ENCODE measurements around the gene RPUSD3. TPM values are rescaled to one million over a fixed set of nuclear protein-coding genes. Genes with fewer than 3 reads are reported as not detected.
A peak's percentile ranks its signal among the peaks of the same experiment; 100 is the strongest.

Gene RPUSD3
- total and polyA plus RNA-seq, 9 of the 15 experiments (the other 6 are each of a cell fraction or from before 2014, with no cell fraction given): 13.8 to 99.0 (median 59.3) TPM

DNA sequence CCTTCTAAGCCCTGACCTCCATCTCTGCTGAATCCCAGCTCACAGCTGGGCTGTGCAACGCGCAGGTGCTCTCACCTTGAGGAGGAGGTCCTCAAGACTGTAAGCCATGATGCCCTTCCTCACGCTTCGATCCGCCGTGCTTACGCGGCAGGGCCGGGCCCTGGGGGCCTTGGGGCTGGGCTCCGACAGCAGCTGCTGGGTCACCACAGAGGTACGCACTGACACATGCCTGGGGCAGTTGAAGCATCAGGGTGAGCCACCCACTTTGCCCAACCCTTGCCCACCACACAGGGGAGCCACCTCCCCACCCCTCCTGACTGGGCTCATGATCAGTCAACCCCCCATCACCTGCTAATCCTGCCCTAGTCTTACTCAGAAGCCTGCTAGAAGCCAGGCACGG, 33.2 kb upstream of the RPUSD3 start:
- H4K20me1 ChIP-seq (replicated peaks; ENCODE audit: control insufficient read depth, insufficient read depth, low read length): no peaks in the 10 kb centered on the region
- H3K79me2 ChIP-seq (ENCODE audit: control insufficient read depth, insufficient read depth, low read length): no peaks in the 10 kb centered on the region
- no peaks in the 10 kb centered on the region for H3K9me1 ChIP-seq (ENCODE audit: control insufficient read depth, insufficient read depth, low read length)
- DNase-seq (ENCODE audit: extremely low read depth in 1 of 4, low spot score in 3 of 4) (no peak), FAIRE-seq (no peak), ATAC-seq (no peak)
- ChIA-PET POLR2A (no interaction called here), CTCF (ENCODE audit: low intra/inter-chr PET ratio) (no interaction called here)
- no peak overlapping the region for H3K4me3 ChIP-seq
- H3K27me3 ChIP-seq (ENCODE audit: control insufficient read depth in 2 of 2, insufficient read depth in 2 of 2, low read length in 2 of 2): no peaks in the 10 kb centered on the region
- no peak overlapping the region for H2AFZ ChIP-seq (ENCODE audit: low read depth, low read length)
- in situ Hi-C loops (cut with MboI) (no loop called here), intact Hi-C loops (cut with micrococcal nuclease) (no loop called here)
- peak overlapping the region in 1 of 2 experiments; percentile 73; a peak in 2 of 4 replicates for H3K9ac ChIP-seq (ENCODE audit: insufficient read depth in 1 of 2, low read depth in 2 of 2, low read length in 2 of 2)
- no peak overlapping the region for H3K27ac ChIP-seq (ENCODE audit: extremely low read depth, low read depth, low read length)
- no peaks in the 10 kb centered on the region for H3K36me3 ChIP-seq (ENCODE audit: control insufficient read depth, insufficient read depth, low read length)
- no peaks in the 10 kb centered on the region for H3K9me3 ChIP-seq (replicated peaks; ENCODE audit: control insufficient read depth, insufficient read depth, low read depth, low read length)
- no peak overlapping the region for H3K4me2 ChIP-seq (ENCODE audit: insufficient read depth, low read length)
- no TSS peak for BruUV-seq (replicated peaks)
- 87% methylated on average over 12 of the region's 12 CpGs for WGBS (ENCODE audit: insufficient coverage, low coverage, missing lambda C conversion rate)
- peaks cover 9 to 11% of the 10 kb centered on the region in 2 experiments; a peak in 4 of 5 replicates for H3K4me1 ChIP-seq (replicated peaks in 1 of 2; ENCODE audit: control insufficient read depth in 2 of 2, insufficient read depth in 2 of 2, low read length in 2 of 2)
- no peak for TF ChIP-seq HDAC8 (tag; IDR thresholded peaks at IDR 0.05)
- TF ChIP-seq, protein P1, sequence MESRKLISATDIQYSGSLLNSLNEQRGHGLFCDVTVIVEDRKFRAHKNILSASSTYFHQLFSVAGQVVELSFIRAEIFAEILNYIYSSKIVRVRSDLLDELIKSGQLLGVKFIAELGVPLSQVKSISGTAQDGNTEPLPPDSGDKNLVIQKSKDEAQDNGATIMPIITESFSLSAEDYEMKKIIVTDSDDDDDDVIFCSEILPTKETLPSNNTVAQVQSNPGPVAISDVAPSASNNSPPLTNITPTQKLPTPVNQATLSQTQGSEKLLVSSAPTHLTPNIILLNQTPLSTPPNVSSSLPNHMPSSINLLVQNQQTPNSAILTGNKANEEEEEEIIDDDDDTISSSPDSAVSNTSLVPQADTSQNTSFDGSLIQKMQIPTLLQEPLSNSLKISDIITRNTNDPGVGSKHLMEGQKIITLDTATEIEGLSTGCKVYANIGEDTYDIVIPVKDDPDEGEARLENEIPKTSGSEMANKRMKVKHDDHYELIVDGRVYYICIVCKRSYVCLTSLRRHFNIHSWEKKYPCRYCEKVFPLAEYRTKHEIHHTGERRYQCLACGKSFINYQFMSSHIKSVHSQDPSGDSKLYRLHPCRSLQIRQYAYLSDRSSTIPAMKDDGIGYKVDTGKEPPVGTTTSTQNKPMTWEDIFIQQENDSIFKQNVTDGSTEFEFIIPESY (CRISPR knock-in tag; IDR thresholded peaks at IDR 0.05): 0 out of 2 replicates have a peak, but pooled peaks have one; percentile 30
- TF ChIP-seq, protein P2, sequence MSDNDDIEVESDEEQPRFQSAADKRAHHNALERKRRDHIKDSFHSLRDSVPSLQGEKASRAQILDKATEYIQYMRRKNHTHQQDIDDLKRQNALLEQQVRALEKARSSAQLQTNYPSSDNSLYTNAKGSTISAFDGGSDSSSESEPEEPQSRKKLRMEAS (CRISPR knock-in tag; IDR thresholded peaks at IDR 0.05): 0 out of 2 replicates have a peak, but pooled peaks have one; percentile 13
- no peak for TF ChIP-seq RFX7 (CRISPR knock-in tag; IDR thresholded peaks at IDR 0.05)
- TF ChIP-seq TCF7L2 (IDR thresholded peaks at IDR 0.05; ENCODE audit: low read depth, low read length): no peak
- TF ChIP-seq HLTF (IDR thresholded peaks at IDR 0.05): no peak
- TF ChIP-seq, protein P3, sequence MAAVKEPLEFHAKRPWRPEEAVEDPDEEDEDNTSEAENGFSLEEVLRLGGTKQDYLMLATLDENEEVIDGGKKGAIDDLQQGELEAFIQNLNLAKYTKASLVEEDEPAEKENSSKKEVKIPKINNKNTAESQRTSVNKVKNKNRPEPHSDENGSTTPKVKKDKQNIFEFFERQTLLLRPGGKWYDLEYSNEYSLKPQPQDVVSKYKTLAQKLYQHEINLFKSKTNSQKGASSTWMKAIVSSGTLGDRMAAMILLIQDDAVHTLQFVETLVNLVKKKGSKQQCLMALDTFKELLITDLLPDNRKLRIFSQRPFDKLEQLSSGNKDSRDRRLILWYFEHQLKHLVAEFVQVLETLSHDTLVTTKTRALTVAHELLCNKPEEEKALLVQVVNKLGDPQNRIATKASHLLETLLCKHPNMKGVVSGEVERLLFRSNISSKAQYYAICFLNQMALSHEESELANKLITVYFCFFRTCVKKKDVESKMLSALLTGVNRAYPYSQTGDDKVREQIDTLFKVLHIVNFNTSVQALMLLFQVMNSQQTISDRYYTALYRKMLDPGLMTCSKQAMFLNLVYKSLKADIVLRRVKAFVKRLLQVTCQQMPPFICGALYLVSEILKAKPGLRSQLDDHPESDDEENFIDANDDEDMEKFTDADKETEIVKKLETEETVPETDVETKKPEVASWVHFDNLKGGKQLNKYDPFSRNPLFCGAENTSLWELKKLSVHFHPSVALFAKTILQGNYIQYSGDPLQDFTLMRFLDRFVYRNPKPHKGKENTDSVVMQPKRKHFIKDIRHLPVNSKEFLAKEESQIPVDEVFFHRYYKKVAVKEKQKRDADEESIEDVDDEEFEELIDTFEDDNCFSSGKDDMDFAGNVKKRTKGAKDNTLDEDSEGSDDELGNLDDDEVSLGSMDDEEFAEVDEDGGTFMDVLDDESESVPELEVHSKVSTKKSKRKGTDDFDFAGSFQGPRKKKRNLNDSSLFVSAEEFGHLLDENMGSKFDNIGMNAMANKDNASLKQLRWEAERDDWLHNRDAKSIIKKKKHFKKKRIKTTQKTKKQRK (IDR thresholded peaks at IDR 0.05; ENCODE audit: borderline replicate concordance, low read depth, low read length): no peak
- no peak for TF ChIP-seq ZNF311 (CRISPR knock-in tag; IDR thresholded peaks at IDR 0.05)
- no peak for TF ChIP-seq ZBTB17 (CRISPR knock-in tag; IDR thresholded peaks at IDR 0.05)
- TF ChIP-seq, protein P4, sequence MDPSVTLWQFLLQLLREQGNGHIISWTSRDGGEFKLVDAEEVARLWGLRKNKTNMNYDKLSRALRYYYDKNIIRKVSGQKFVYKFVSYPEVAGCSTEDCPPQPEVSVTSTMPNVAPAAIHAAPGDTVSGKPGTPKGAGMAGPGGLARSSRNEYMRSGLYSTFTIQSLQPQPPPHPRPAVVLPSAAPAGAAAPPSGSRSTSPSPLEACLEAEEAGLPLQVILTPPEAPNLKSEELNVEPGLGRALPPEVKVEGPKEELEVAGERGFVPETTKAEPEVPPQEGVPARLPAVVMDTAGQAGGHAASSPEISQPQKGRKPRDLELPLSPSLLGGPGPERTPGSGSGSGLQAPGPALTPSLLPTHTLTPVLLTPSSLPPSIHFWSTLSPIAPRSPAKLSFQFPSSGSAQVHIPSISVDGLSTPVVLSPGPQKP (CRISPR knock-in tag; IDR thresholded peaks at IDR 0.05): no peak
- TF ChIP-seq PHTF2 (CRISPR knock-in tag; IDR thresholded peaks at IDR 0.05): no peak
- no peak for TF ChIP-seq ZNF77 (CRISPR knock-in tag; IDR thresholded peaks at IDR 0.05)
- TF ChIP-seq ZNF584 (CRISPR knock-in tag; IDR thresholded peaks at IDR 0.05; ENCODE audit: low read depth): no peak
- no peak for TF ChIP-seq NEUROD1 (IDR thresholded peaks at IDR 0.05; ENCODE audit: borderline replicate concordance, low read depth, low read length, partially characterized antibody)
- TF ChIP-seq BCOR (IDR thresholded peaks at IDR 0.05): no peak
- TF ChIP-seq PURB (CRISPR knock-in tag; IDR thresholded peaks at IDR 0.05; ENCODE audit: low read depth): no peak
- TF ChIP-seq NCOA6 (IDR thresholded peaks at IDR 0.05): no peak
- TF ChIP-seq MAFF (IDR thresholded peaks at IDR 0.05; ENCODE audit: low read length): no peak
- TF ChIP-seq ZNF184 (CRISPR knock-in tag; IDR thresholded peaks at IDR 0.05): no peak

All from K562 (cell line).